ENCODE results near the gene PLOD2.

- TF ChIP-seq CTCF (IDR thresholded peaks at IDR 0.05 in 4 of 5, conservative IDR thresholded peaks at IDR 0.05 in 1 of 5), result no peak
- no peak for TF ChIP-seq POLR2A (IDR thresholded peaks at IDR 0.05)
Measured at GRCh38 chr3:146088840-146089239, 72.1 kb downstream of the PLOD2 start.

All from gastrocnemius medialis (tissue), 4 donors.